ENCODE measurements around the gene RTN4RL1.

RTN4RL1 gene

GRCh38 chr17:1894753-1895339, 130.3 kb downstream of the RTN4RL1 start:
- in situ Hi-C loops (cut with HindIII; ENCODE audit: low sequenced_read_pairs), result no loop called here
- DNase-seq (ENCODE audit: low read depth, low spot score), result no peak
- H3K4me3 ChIP-seq (ENCODE audit: low read depth, low read length), result no peak overlapping the region
- TF ChIP-seq, protein P1, sequence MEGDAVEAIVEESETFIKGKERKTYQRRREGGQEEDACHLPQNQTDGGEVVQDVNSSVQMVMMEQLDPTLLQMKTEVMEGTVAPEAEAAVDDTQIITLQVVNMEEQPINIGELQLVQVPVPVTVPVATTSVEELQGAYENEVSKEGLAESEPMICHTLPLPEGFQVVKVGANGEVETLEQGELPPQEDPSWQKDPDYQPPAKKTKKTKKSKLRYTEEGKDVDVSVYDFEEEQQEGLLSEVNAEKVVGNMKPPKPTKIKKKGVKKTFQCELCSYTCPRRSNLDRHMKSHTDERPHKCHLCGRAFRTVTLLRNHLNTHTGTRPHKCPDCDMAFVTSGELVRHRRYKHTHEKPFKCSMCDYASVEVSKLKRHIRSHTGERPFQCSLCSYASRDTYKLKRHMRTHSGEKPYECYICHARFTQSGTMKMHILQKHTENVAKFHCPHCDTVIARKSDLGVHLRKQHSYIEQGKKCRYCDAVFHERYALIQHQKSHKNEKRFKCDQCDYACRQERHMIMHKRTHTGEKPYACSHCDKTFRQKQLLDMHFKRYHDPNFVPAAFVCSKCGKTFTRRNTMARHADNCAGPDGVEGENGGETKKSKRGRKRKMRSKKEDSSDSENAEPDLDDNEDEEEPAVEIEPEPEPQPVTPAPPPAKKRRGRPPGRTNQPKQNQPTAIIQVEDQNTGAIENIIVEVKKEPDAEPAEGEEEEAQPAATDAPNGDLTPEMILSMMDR (IDR thresholded peaks at IDR 0.05; ENCODE audit: low read depth, low read length), result no peak

GRCh38 chr17:1890758-1891450, 134.2 kb downstream of the RTN4RL1 start:
- H3K4me3 ChIP-seq (ENCODE audit: low read depth, low read length), result no peak overlapping the region
- DNase-seq (ENCODE audit: low read depth, low spot score), result no peak
- in situ Hi-C loops (cut with HindIII; ENCODE audit: low sequenced_read_pairs), result no loop called here
- TF ChIP-seq, protein P1 (IDR thresholded peaks at IDR 0.05; ENCODE audit: low read depth, low read length), result no peak

GRCh38 chr17:1888741-1889140, 136.4 kb downstream of the RTN4RL1 start:
- in situ Hi-C loops (cut with HindIII; ENCODE audit: low sequenced_read_pairs), result no loop called here
- DNase-seq (ENCODE audit: low read depth, low spot score), result no peak
- TF ChIP-seq, protein P1 (IDR thresholded peaks at IDR 0.05; ENCODE audit: low read depth, low read length), result no peak
- H3K4me3 ChIP-seq (ENCODE audit: low read depth, low read length), result no peak overlapping the region
